Central memory CD4-positive, alpha-beta T cell (primary cell): ENCODE data around the gene DCC.

Experiments
- DNase-seq: peaks from one replicate; pipeline ENCODE4 v3.0.0; 2022

DCC gene

GRCh38 chr18:52715991-52716390 is 376.0 kb downstream of the DCC start:
- no peak for DNase-seq

GRCh38 chr18:52716973-52717372 is 377.0 kb downstream of the DCC start:
- DNase-seq: no peak

GRCh38 chr18:52722904-52723303 is 382.9 kb downstream of the DCC start:
- DNase-seq: no peak

GRCh38 chr18:52723550-52723970 is 383.6 kb downstream of the DCC start:
- no peak for DNase-seq

GRCh38 chr18:52730972-52731619 is 391.1 kb downstream of the DCC start:
- DNase-seq: no peak

- DNase-seq: no peak
These were observed 398.9 kb downstream of the DCC start for GRCh38 chr18:52738946-52739345.

- no peak for DNase-seq
These were observed 407.0 kb downstream of the DCC start for GRCh38 chr18:52746986-52747385.

GRCh38 chr18:52747869-52748268 is 407.9 kb downstream of the DCC start:
- no peak for DNase-seq

GRCh38 chr18:52748343-52748742 is 408.3 kb downstream of the DCC start:
- DNase-seq: no peak

GRCh38 chr18:52749542-52749941 is 409.5 kb downstream of the DCC start:
- no peak for DNase-seq

GRCh38 chr18:52750995-52751394 is 411.0 kb downstream of the DCC start:
- no peak for DNase-seq

- no peak for DNase-seq
These were observed 424.3 kb downstream of the DCC start for GRCh38 chr18:52764316-52764715.

- DNase-seq: no peak
These were observed 426.1 kb downstream of the DCC start for GRCh38 chr18:52766002-52766545.

- DNase-seq: no peak
These were observed 441.1 kb downstream of the DCC start for GRCh38 chr18:52781113-52781512.

GRCh38 chr18:52791321-52791720 is 451.3 kb downstream of the DCC start:
- DNase-seq: no peak

GRCh38 chr18:52812834-52813233 is 472.8 kb downstream of the DCC start:
- no peak for DNase-seq

GRCh38 chr18:52813635-52814416 is 473.8 kb downstream of the DCC start:
- no peak for DNase-seq

- no peak for DNase-seq
These were observed 475.7 kb downstream of the DCC start for GRCh38 chr18:52815651-52816050.

GRCh38 chr18:52816121-52816520 is 476.1 kb downstream of the DCC start:
- DNase-seq: no peak

GRCh38 chr18:52822160-52822559 is 482.2 kb downstream of the DCC start:
- DNase-seq: no peak

GRCh38 chr18:52824126-52824525 is 484.1 kb downstream of the DCC start:
- no peak for DNase-seq

GRCh38 chr18:52826994-52827393 is 487.0 kb downstream of the DCC start:
- no peak for DNase-seq

GRCh38 chr18:52829320-52829719 is 489.3 kb downstream of the DCC start:
- DNase-seq: no peak

GRCh38 chr18:52829876-52830405 is 489.9 kb downstream of the DCC start:
- no peak for DNase-seq
